Chondrocyte (in vitro differentiated cells): Measurements from ENCODE around the gene HMGN4. TPM values are rescaled to one million over a fixed set of nuclear protein-coding genes. Genes with fewer than 3 reads are reported as not detected.

Experiments
- DNase-seq: peaks from one replicate; pipeline ENCODE4 v3.0.0; 2021; ENCODE audit warnings: mixed read lengths, low spot score
- H3K27ac Mint-ChIP-seq: one replicate; pipeline ENCODE4 v1.8.0; 2021; ENCODE audit warnings: mild to moderate bottlenecking, moderate library complexity, mixed read lengths; ENCODE audit not compliant: unreplicated experiment
- H3K27me3 Mint-ChIP-seq: 2 replicates; pipeline ENCODE4 v1.8.0; 2021; ENCODE audit warnings: low read depth, mixed read lengths
- H3K36me3 Mint-ChIP-seq: 2 replicates; pipeline ENCODE4 v1.8.0; 2021; ENCODE audit warnings: low read depth, mixed read lengths
- H3K4me1 Mint-ChIP-seq: 2 replicates; pipeline ENCODE4 v1.8.0; 2021; ENCODE audit warnings: low read depth, mild to moderate bottlenecking, mixed read lengths
- H3K4me3 Mint-ChIP-seq: one replicate; pipeline ENCODE4 v1.8.0; 2021; ENCODE audit warnings: mild to moderate bottlenecking, moderate library complexity, mixed read lengths; ENCODE audit not compliant: unreplicated experiment
- H3K9me3 Mint-ChIP-seq: 2 replicates; pipeline ENCODE4 v1.8.0; 2021; ENCODE audit warnings: low read depth, mixed read lengths
- CTCF ChIP-seq: fragments of 200-600 bp; sonication (generic); IDR thresholded peaks from 2 replicates; pipeline ENCODE4 v1.5.0; 2021; ENCODE audit warnings: antibody characterized with exemption, mild to moderate bottlenecking, moderate library complexity
- total RNA-seq: library from RNA; stranded (reverse); gene quantifications from 3 replicates; pipeline ENCODE4 v1.2.1, GENCODE V29; 2021

HMGN4 gene
- total RNA-seq, 1 donor from 2014 or later = 47.3 TPM

- Mint-ChIP-seq H3K4me1 (peaks cover 15% of the 10 kb centered on the region), H3K27me3 (peaks cover 10% of the 10 kb centered on the region), H3K4me3 (peak overlapping the region; percentile 78), H3K27ac (no peak overlapping the region), H3K36me3 (peaks cover 6% of the 10 kb centered on the region), H3K9me3 (peaks cover 14% of the 10 kb centered on the region)
- TF ChIP-seq CTCF = no peak
- no peak for DNase-seq
Observed at GRCh38 chr6:26576929-26577719, 39.0 kb downstream of the HMGN4 start.

- H3K4me1 Mint-ChIP-seq = peaks cover 15% of the 10 kb centered on the region
- peaks cover 14% of the 10 kb centered on the region for H3K9me3 Mint-ChIP-seq
- H3K4me3 Mint-ChIP-seq = peak overlapping the region; percentile 78
- peaks cover 10% of the 10 kb centered on the region for H3K27me3 Mint-ChIP-seq
- DNase-seq = no peak
- peaks cover 6% of the 10 kb centered on the region for H3K36me3 Mint-ChIP-seq
- no peak for TF ChIP-seq CTCF
- no peak overlapping the region for H3K27ac Mint-ChIP-seq
Observed at GRCh38 chr6:26577720-26578072, 39.5 kb downstream of the HMGN4 start.

GRCh38 chr6:26578279-26578678 lies 40.1 kb downstream of the HMGN4 start:
- no peak for TF ChIP-seq CTCF
- Mint-ChIP-seq H3K36me3 (peaks cover 6% of the 10 kb centered on the region), H3K9me3 (peaks cover 14% of the 10 kb centered on the region), H3K27me3 (peaks cover 15% of the 10 kb centered on the region), H3K4me3 (no peak overlapping the region), H3K4me1 (peaks cover 15% of the 10 kb centered on the region), H3K27ac (no peak overlapping the region)
- DNase-seq = no peak

GRCh38 chr6:26578741-26579140 lies 40.6 kb downstream of the HMGN4 start:
- DNase-seq = no peak
- Mint-ChIP-seq H3K4me3 (no peak overlapping the region), H3K9me3 (peaks cover 14% of the 10 kb centered on the region), H3K27me3 (peaks cover 19% of the 10 kb centered on the region), H3K27ac (no peak overlapping the region), H3K4me1 (peaks cover 15% of the 10 kb centered on the region), H3K36me3 (peaks cover 6% of the 10 kb centered on the region)
- no peak for TF ChIP-seq CTCF

- Mint-ChIP-seq H3K9me3 (peaks cover 14% of the 10 kb centered on the region), H3K27me3 (peaks cover 36% of the 10 kb centered on the region), H3K4me3 (no peak overlapping the region), H3K27ac (no peak overlapping the region), H3K4me1 (peaks cover 13% of the 10 kb centered on the region), H3K36me3 (peaks cover 6% of the 10 kb centered on the region)
- DNase-seq = no peak
- no peak for TF ChIP-seq CTCF
Observed at GRCh38 chr6:26581164-26581915, 43.2 kb downstream of the HMGN4 start.
